K562 (cell line): Measurements from ENCODE around the gene XPC. TPM values are rescaled to one million over a fixed set of nuclear protein-coding genes. Genes with fewer than 3 reads are reported as not detected.

Experiments
- CHD4 ChIP-seq: fragments of 200-600 bp; sonication (generic); IDR thresholded peaks from 3 replicates; pipeline ENCODE4 v1.6.1; 2012; ENCODE audit warnings: low read depth, mild to moderate bottlenecking, mixed read lengths, low read length, inconsistent platforms; ENCODE audit not compliant: insufficient read depth, insufficient replicate concordance, poor library complexity, severe bottlenecking
- EGR1 ChIP-seq: fragments of 450-650 bp; conservative IDR thresholded peaks from 2 replicates; pipeline ENCODE4 v1.6.1; 2017; ENCODE audit warnings: mild to moderate bottlenecking
- ELF2 ChIP-seq: fragments of 250-450 bp; sonication (Bioruptor Pico); IDR thresholded peaks from 2 replicates; pipeline ENCODE4 v1.5.0; 2021; ENCODE audit warnings: mild to moderate bottlenecking
- FOXM1 ChIP-seq, 2 experiments: fragments of 450-650 bp in 1 of 2; sonication (generic) in 1 of 2; formaldehyde crosslinking in 1 of 2; IDR thresholded peaks; 2 replicates each; pipeline versions ENCODE4 v1.6.1 to v1.9.0; 2017 to 2022; ENCODE audit warnings: low read depth in 2 of 2, mild to moderate bottlenecking in 2 of 2, missing genetic modification reagents in 1 of 2, moderate library complexity in 1 of 2
- HDAC2 ChIP-seq: fragments of 450-650 bp; IDR thresholded peaks from 2 replicates; pipeline ENCODE4 v1.6.1; 2016; ENCODE audit warnings: mild to moderate bottlenecking
- HSF4 ChIP-seq: fragments of 250-450 bp; sonication (Bioruptor Pico); IDR thresholded peaks from 2 replicates; pipeline ENCODE4 v2.1.2; 2022; ENCODE audit warnings: mild to moderate bottlenecking, moderate library complexity, borderline replicate concordance
- JUN ChIP-seq, 2 experiments: sonication (generic) in 1 of 2; formaldehyde crosslinking in 1 of 2; IDR thresholded peaks; 2 replicates each; pipeline versions ENCODE4 v1.6.1 to v1.8.0; 2012 to 2022; ENCODE audit warnings: borderline replicate concordance in 2 of 2, mild to moderate bottlenecking in 2 of 2, improper control_type of control experiment in 1 of 2, low read depth in 1 of 2, low read length in 1 of 2, missing genetic modification reagents in 1 of 2
- KDM2B ChIP-seq: fragments of 250-450 bp; sonication (Bioruptor Pico); IDR thresholded peaks from 2 replicates; pipeline ENCODE4 v1.8.0; 2021; ENCODE audit warnings: mild to moderate bottlenecking, moderate library complexity
- MYC ChIP-seq, 2 experiments: fragments of 250-450 bp in 1 of 2; sonication (Bioruptor Pico) in 1 of 2; IDR thresholded peaks; 2 replicates each; pipeline versions ENCODE4 v1.5.1 to v1.6.1; 2012 to 2021; ENCODE audit warnings: low read depth in 2 of 2, borderline replicate concordance in 1 of 2, improper control_type of control experiment in 1 of 2, low read length in 1 of 2, mild to moderate bottlenecking in 1 of 2, moderate library complexity in 1 of 2
- NR1H2 ChIP-seq: sonication (generic); formaldehyde crosslinking; IDR thresholded peaks from 2 replicates; pipeline ENCODE4 v1.4.0; 2020; ENCODE audit warnings: mild to moderate bottlenecking, missing genetic modification reagents
- NUFIP1 ChIP-seq: fragments of 450-650 bp; IDR thresholded peaks from 2 replicates; pipeline ENCODE4 v1.6.1; 2018; ENCODE audit not compliant: partially characterized antibody
- RBM25 ChIP-seq: fragments of 200-400 bp; formaldehyde crosslinking; IDR thresholded peaks from 2 replicates; pipeline ENCODE4 v1.6.1; 2018; ENCODE audit warnings: low read length, low read depth, moderate library complexity; ENCODE audit not compliant: severe bottlenecking
- RFX7 ChIP-seq: fragments of 250-450 bp; sonication (Bioruptor Pico); IDR thresholded peaks from 2 replicates; pipeline ENCODE4 v1.5.1; 2021; ENCODE audit warnings: mild to moderate bottlenecking
- SMAD4 ChIP-seq: fragments of 250-450 bp; sonication (Bioruptor Pico); conservative IDR thresholded peaks from 2 replicates; pipeline ENCODE4 v1.8.0; 2021; ENCODE audit warnings: inconsistent platforms, mild to moderate bottlenecking, moderate library complexity
- SMARCA5 ChIP-seq: fragments of 450-650 bp; IDR thresholded peaks from 2 replicates; pipeline ENCODE4 v1.6.1; 2016
- TCF7L2 ChIP-seq: fragments of 150-350 bp; IDR thresholded peaks from 2 replicates; pipeline ENCODE4 v1.6.1; 2016; ENCODE audit warnings: low read depth, mild to moderate bottlenecking, low read length, moderate library complexity
- ZNF146 ChIP-seq: IDR thresholded peaks from one replicate; pipeline ENCODE4 v1.6.1; 2018; ENCODE audit warnings: missing compliant biosample characterization; ENCODE audit not compliant: unreplicated experiment
- ZNF586 ChIP-seq: fragments of 450-650 bp; formaldehyde crosslinking; conservative IDR thresholded peaks from 2 replicates; pipeline ENCODE4 v1.4.0; 2020; ENCODE audit warnings: mild to moderate bottlenecking, moderate library complexity
- ZSCAN29 ChIP-seq: fragments of 450-650 bp; IDR thresholded peaks from 2 replicates; pipeline ENCODE4 v1.6.1; 2017
- polyA plus RNA-seq, 8 experiments: library from polyadenylated mRNA; depleted of rRNA in 4 of 8; stranded (reverse) in 5 of 8; unstranded in 3 of 8; fragments of >200 nt; fragmentation: Nextera tagmentation in 2 of 8; fragmentation: Illumina TruSeq in 1 of 8; extraction: Ambion mirVana in 2 of 8; extraction: Trizol in 1 of 8; gene quantifications; 2 replicates each; pipeline versions ENCODE4 v1.2.1 to v1.2.3, GENCODE V29; 2011 to 2014; ENCODE audit warnings: inconsistent platforms in 1 of 8, missing spikeins in 1 of 8
- total RNA-seq, 7 experiments: library from RNA; depleted of rRNA in 6 of 7; stranded (reverse); fragments of >200 nt in 6 of 7; fragmentation: Illumina TruSeq in 2 of 7; extraction: Trizol in 2 of 7; gene quantifications; 2 replicates each; pipeline versions ENCODE4 v1.2.1 to v1.2.3, GENCODE V29; 2011 to 2021; ENCODE audit warnings: low replicate concordance in 1 of 7
- TF ChIP-seq, protein P1 (sequence below): fragments of 450-650 bp; IDR thresholded peaks from 2 replicates; pipeline ENCODE4 v1.6.1; 2016; ENCODE audit warnings: low read depth, mild to moderate bottlenecking, moderate library complexity
- TF ChIP-seq, protein P2 (sequence below): fragments of 450-650 bp; IDR thresholded peaks from 2 replicates; pipeline ENCODE4 v1.7.1; 2018; ENCODE audit warnings: mild to moderate bottlenecking, low read depth; ENCODE audit not compliant: partially characterized antibody
- TF ChIP-seq, protein P3 (sequence below): fragments of 250-450 bp; sonication (Bioruptor Pico); IDR thresholded peaks from 2 replicates; pipeline ENCODE4 v1.4.0; 2020
- TF ChIP-seq, protein P4 (sequence below): sonication (generic); formaldehyde crosslinking; IDR thresholded peaks from 2 replicates; pipeline ENCODE4 v1.8.1; 2023; ENCODE audit warnings: mild to moderate bottlenecking, missing genetic modification reagents

XPC gene
- total and polyA plus RNA-seq, 9 of the 15 experiments (the other 6 are each of a cell fraction or from before 2014, with no cell fraction given), result 3.8 to 54.7 (median 41.3) TPM

DNA sequence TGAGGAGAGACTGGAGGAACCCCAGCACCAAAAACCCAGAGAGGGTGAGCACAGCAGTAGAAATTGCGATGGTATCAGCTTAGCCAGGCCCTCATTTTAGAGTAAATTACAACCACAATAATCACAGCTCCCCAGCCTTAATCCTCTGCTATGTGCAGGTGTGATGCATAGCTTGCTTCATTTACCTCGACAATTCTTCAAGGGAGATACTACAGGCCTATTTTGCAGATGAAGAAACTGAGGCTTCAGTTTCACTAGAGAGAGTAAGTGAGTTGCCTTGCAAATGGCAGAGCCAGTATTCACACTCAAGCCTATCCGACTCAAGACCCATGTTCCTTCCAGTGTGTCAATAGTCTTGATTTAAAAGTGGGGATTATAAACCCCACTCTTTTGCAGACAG is 33.6 kb upstream of the XPC start (continued):
- no peak for TF ChIP-seq HSF4 (CRISPR knock-in tag)
- no peak for TF ChIP-seq ELF2 (CRISPR knock-in tag)
- TF ChIP-seq MYC (IDR thresholded peaks at IDR 0.05; ENCODE audit: low read depth, low read length), result no peak
- TF ChIP-seq MYC (CRISPR knock-in tag; IDR thresholded peaks at IDR 0.05; ENCODE audit: borderline replicate concordance, low read depth), result no peak
- no peak for TF ChIP-seq EGR1
- TF ChIP-seq RFX7 (CRISPR knock-in tag), result 0 out of 2 replicates have a peak, but pooled peaks have one; percentile 32
- TF ChIP-seq JUN (IDR thresholded peaks at IDR 0.05; ENCODE audit: borderline replicate concordance, low read depth, low read length), result no peak
- TF ChIP-seq JUN (CRISPR knock-in tag; IDR thresholded peaks at IDR 0.05; ENCODE audit: borderline replicate concordance), result no peak
- TF ChIP-seq, protein P1, sequence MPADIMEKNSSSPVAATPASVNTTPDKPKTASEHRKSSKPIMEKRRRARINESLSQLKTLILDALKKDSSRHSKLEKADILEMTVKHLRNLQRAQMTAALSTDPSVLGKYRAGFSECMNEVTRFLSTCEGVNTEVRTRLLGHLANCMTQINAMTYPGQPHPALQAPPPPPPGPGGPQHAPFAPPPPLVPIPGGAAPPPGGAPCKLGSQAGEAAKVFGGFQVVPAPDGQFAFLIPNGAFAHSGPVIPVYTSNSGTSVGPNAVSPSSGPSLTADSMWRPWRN, result no peak
- TF ChIP-seq KDM2B, result no peak
- peak; percentile 61; the same call in 1 of the 2 replicates for TF ChIP-seq HDAC2
- no peak for TF ChIP-seq FOXM1 (IDR thresholded peaks at IDR 0.05; ENCODE audit: low read depth)
- TF ChIP-seq FOXM1 (CRISPR knock-in tag; IDR thresholded peaks at IDR 0.05; ENCODE audit: low read depth), result no peak
- TF ChIP-seq ZSCAN29, result no peak
- peak; percentile 80 for TF ChIP-seq RBM25
- TF ChIP-seq, protein P2, sequence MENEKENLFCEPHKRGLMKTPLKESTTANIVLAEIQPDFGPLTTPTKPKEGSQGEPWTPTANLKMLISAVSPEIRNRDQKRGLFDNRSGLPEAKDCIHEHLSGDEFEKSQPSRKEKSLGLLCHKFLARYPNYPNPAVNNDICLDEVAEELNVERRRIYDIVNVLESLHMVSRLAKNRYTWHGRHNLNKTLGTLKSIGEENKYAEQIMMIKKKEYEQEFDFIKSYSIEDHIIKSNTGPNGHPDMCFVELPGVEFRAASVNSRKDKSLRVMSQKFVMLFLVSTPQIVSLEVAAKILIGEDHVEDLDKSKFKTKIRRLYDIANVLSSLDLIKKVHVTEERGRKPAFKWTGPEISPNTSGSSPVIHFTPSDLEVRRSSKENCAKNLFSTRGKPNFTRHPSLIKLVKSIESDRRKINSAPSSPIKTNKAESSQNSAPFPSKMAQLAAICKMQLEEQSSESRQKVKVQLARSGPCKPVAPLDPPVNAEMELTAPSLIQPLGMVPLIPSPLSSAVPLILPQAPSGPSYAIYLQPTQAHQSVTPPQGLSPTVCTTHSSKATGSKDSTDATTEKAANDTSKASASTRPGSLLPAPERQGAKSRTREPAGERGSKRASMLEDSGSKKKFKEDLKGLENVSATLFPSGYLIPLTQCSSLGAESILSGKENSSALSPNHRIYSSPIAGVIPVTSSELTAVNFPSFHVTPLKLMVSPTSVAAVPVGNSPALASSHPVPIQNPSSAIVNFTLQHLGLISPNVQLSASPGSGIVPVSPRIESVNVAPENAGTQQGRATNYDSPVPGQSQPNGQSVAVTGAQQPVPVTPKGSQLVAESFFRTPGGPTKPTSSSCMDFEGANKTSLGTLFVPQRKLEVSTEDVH, result no peak
- no peak for TF ChIP-seq ZNF586 (CRISPR knock-in tag)
- TF ChIP-seq TCF7L2, result no peak
- no peak for TF ChIP-seq NUFIP1
- TF ChIP-seq, protein P3, sequence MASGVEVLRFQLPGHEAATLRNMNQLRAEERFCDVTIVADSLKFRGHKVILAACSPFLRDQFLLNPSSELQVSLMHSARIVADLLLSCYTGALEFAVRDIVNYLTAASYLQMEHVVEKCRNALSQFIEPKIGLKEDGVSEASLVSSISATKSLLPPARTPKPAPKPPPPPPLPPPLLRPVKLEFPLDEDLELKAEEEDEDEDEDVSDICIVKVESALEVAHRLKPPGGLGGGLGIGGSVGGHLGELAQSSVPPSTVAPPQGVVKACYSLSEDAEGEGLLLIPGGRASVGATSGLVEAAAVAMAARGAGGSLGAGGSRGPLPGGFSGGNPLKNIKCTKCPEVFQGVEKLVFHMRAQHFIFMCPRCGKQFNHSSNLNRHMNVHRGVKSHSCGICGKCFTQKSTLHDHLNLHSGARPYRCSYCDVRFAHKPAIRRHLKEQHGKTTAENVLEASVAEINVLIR, result no peak
- TF ChIP-seq NR1H2 (CRISPR knock-in tag), result no peak
- 0 out of 2 replicates have a peak, but pooled peaks have one; percentile 11 for TF ChIP-seq SMAD4 (CRISPR knock-in tag)
- no peak for TF ChIP-seq ZNF146 (CRISPR knock-in tag)
- TF ChIP-seq, protein P4, sequence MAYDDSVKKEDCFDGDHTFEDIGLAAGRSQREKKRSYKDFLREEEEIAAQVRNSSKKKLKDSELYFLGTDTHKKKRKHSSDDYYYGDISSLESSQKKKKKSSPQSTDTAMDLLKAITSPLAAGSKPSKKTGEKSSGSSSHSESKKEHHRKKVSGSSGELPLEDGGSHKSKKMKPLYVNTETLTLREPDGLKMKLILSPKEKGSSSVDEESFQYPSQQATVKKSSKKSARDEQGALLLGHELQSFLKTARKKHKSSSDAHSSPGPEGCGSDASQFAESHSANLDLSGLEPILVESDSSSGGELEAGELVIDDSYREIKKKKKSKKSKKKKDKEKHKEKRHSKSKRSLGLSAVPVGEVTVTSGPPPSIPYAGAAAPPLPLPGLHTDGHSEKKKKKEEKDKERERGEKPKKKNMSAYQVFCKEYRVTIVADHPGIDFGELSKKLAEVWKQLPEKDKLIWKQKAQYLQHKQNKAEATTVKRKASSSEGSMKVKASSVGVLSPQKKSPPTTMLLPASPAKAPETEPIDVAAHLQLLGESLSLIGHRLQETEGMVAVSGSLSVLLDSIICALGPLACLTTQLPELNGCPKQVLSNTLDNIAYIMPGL (CRISPR knock-in tag), result no peak
- peak; percentile 46; the same call in 1 of the 2 replicates for TF ChIP-seq SMARCA5
- peak; percentile 64 for TF ChIP-seq CHD4
